ENCODE results near the gene RALGPS1. TPM values are rescaled to one million over a fixed set of nuclear protein-coding genes. Genes with fewer than 3 reads are reported as not detected.
A peak's percentile ranks its signal among the peaks of the same experiment; 100 is the strongest.

The RALGPS1 gene
- polyA plus RNA-seq, 1 of the 3 experiments (the other 2 are of a cell fraction) = 3.9 TPM

DNA sequence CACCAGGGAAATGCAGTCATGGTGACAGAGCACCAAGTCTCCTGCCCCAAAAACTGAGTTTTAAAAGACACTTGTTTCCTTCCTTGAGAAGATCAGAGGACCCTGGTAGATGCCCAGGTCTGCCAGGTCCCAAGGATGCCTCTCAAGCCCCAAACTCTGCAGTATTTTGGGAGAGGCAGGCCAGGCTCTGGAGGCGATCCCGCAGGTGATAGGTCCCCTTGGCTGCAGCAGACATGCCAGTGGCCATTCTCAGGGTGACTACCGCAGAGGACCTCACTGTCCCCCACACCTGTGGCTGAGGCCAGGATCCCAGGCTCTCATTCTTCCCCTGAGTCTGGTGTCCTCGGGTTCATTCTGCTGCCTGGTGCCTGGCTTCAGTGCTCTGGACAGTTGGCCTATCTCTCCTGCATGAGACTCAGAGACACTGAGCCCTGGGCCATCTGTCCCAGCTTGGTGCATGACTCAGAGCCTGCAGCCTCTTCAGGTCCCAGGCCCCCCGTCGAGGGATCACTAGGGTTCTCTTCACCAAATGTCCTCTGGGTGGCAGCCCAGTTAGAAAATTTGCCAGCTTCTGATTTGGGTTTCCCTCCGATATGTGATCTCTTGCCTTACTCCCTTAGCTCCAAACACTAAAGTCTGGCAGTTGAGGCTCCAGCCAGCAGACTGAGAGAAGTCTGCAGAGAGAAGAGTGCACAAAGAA, 290.3 kb downstream of the RALGPS1 start:
- POLR2A ChIA-PET = no interaction called here
- Histone ChIP-seq H3K4me3 (ENCODE audit: low read depth in 2 of 2, low read length in 1 of 2) (no peak overlapping the region), H3K9me2 (no peaks in the 10 kb centered on the region), H3K27me3 (ENCODE audit: insufficient read depth) (no peaks in the 10 kb centered on the region), H2AFZ (ENCODE audit: low read depth) (no peak overlapping the region), H3F3A (replicated peaks; ENCODE audit: insufficient read depth) (no peaks in the 10 kb centered on the region), H3K4me1 (ENCODE audit: control insufficient read depth in 1 of 2, insufficient read depth in 2 of 2, low read depth in 1 of 2, low read length in 1 of 2) (peaks cover 0 to 34% of the 10 kb centered on the region in 2 experiments; a peak in 2 of 4 replicates), H3K4me2 (no peak overlapping the region), H4K20me1 (ENCODE audit: insufficient read depth) (no peaks in the 10 kb centered on the region), H3K79me2 (ENCODE audit: insufficient read depth) (no peaks in the 10 kb centered on the region), H3K27ac (ENCODE audit: low read depth in 2 of 2, low read length in 1 of 2) (no peak overlapping the region), H3K9ac (no peak overlapping the region), H3K9me3 (no peaks in the 10 kb centered on the region), H3K36me3 (replicated peaks in 1 of 2; ENCODE audit: control insufficient read depth in 1 of 2, insufficient read depth in 2 of 2, low read length in 1 of 2) (no peaks in the 10 kb centered on the region)
- DNase-seq = peak; percentile 62
- peak; percentile 47 for TF ChIP-seq RAD21 (IDR thresholded peaks at IDR 0.05; ENCODE audit: low read length)
- no peak for TF ChIP-seq EP300 (IDR thresholded peaks at IDR 0.05; ENCODE audit: borderline replicate concordance in 1 of 2, low read depth in 1 of 2, low read length in 1 of 2)
- TF ChIP-seq, protein P1, sequence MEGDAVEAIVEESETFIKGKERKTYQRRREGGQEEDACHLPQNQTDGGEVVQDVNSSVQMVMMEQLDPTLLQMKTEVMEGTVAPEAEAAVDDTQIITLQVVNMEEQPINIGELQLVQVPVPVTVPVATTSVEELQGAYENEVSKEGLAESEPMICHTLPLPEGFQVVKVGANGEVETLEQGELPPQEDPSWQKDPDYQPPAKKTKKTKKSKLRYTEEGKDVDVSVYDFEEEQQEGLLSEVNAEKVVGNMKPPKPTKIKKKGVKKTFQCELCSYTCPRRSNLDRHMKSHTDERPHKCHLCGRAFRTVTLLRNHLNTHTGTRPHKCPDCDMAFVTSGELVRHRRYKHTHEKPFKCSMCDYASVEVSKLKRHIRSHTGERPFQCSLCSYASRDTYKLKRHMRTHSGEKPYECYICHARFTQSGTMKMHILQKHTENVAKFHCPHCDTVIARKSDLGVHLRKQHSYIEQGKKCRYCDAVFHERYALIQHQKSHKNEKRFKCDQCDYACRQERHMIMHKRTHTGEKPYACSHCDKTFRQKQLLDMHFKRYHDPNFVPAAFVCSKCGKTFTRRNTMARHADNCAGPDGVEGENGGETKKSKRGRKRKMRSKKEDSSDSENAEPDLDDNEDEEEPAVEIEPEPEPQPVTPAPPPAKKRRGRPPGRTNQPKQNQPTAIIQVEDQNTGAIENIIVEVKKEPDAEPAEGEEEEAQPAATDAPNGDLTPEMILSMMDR (IDR thresholded peaks at IDR 0.05) = peak; percentile 47
- TF ChIP-seq RXRA (IDR thresholded peaks at IDR 0.05; ENCODE audit: borderline replicate concordance, low read depth) = no peak
- CTCF ChIA-PET = interaction anchor here (0.7 to 1.8 kb wide), 7 partner anchors 10 to 264 kb away, joined by 3 to 10 read pairs (median 3); no protein-coding TSS in a partner anchor
- WGBS (ENCODE audit: low lambda C conversion rate) = 43% methylated on average over 3 of the region's 7 CpGs

DNA sequence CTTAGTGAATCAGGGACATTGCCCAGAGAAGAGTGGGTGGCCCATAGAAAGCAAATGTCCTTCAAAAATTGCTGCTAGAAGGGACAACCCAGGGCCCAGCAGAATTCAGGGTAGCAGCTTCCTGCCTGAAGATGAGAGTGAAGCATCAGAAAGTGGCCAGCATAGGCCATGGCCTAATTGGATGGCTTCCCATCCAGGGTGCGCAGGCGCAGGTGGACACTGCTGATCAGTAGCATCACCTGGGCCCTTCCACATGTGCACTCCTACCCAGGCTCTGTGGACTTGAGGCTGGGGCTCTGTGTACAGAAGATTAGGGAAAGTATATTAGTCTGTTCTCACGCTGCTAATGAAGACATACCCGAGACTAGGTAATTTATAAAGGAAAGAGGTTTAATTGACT, 291.4 kb downstream of the RALGPS1 start:
- no peak overlapping the region for H2AFZ ChIP-seq (ENCODE audit: low read depth)
- no peaks in the 10 kb centered on the region for H3K36me3 ChIP-seq (replicated peaks in 1 of 2; ENCODE audit: control insufficient read depth in 1 of 2, insufficient read depth in 2 of 2, low read length in 1 of 2)
- 82% methylated on average over 4 of the region's 4 CpGs for WGBS (ENCODE audit: low lambda C conversion rate)
- H3K9me2 ChIP-seq = no peaks in the 10 kb centered on the region
- H3K9me3 ChIP-seq = no peaks in the 10 kb centered on the region
- ChIA-PET POLR2A (no interaction called here), CTCF (interaction anchor here (1.2 to 1.8 kb wide), 2 partner anchors 9 to 265 kb away, joined by 8 to 10 read pairs; no protein-coding TSS in a partner anchor)
- peaks cover 0 to 29% of the 10 kb centered on the region in 2 experiments; a peak in 2 of 4 replicates for H3K4me1 ChIP-seq (ENCODE audit: control insufficient read depth in 1 of 2, insufficient read depth in 2 of 2, low read depth in 1 of 2, low read length in 1 of 2)
- no peak overlapping the region for H3K9ac ChIP-seq
- H3K27ac ChIP-seq (ENCODE audit: low read depth in 2 of 2, low read length in 1 of 2) = no peak overlapping the region
- no peaks in the 10 kb centered on the region for H3F3A ChIP-seq (replicated peaks; ENCODE audit: insufficient read depth)
- no peak for TF ChIP-seq YY1 (IDR thresholded peaks at IDR 0.05; ENCODE audit: low read depth)
- TF ChIP-seq SMC3 (IDR thresholded peaks at IDR 0.05; ENCODE audit: low read depth, low read length) = no peak
- DNase-seq = no peak
- H4K20me1 ChIP-seq (ENCODE audit: insufficient read depth) = no peaks in the 10 kb centered on the region
- no peak overlapping the region for H3K4me3 ChIP-seq (ENCODE audit: low read depth in 2 of 2, low read length in 1 of 2)
- H3K27me3 ChIP-seq (ENCODE audit: insufficient read depth) = no peaks in the 10 kb centered on the region
- H3K79me2 ChIP-seq (ENCODE audit: insufficient read depth) = no peaks in the 10 kb centered on the region
- no peak overlapping the region for H3K4me2 ChIP-seq

DNA sequence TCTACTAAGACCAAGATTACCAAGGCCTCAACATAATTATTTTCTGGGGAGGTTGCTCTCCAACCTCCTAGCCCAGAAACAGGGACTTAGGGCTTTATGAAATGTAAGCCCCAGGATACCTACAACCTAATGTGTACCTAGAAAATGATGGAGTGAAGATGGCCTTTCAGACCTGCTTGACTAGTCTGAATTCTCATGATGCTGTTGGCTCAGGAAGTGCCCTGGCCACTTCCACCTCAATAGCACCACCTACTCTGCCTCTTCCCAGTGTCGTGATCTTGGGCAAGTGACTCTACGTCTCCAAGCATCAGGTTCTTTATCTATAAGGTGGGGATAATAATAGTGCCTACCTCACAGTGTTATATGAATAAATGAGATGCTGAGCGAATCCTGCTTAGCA, 292.1 kb downstream of the RALGPS1 start:
- Histone ChIP-seq H3K4me2 (no peak overlapping the region), H3K27me3 (ENCODE audit: insufficient read depth) (no peaks in the 10 kb centered on the region), H3K4me3 (ENCODE audit: low read depth in 2 of 2, low read length in 1 of 2) (no peak overlapping the region), H2AFZ (ENCODE audit: low read depth) (no peak overlapping the region), H3K27ac (ENCODE audit: low read depth in 2 of 2, low read length in 1 of 2) (no peak overlapping the region), H3K9ac (no peak overlapping the region), H3K36me3 (replicated peaks in 1 of 2; ENCODE audit: control insufficient read depth in 1 of 2, insufficient read depth in 2 of 2, low read length in 1 of 2) (no peaks in the 10 kb centered on the region), H3K9me3 (no peaks in the 10 kb centered on the region), H3K4me1 (ENCODE audit: control insufficient read depth in 1 of 2, insufficient read depth in 2 of 2, low read depth in 1 of 2, low read length in 1 of 2) (peaks cover 0 to 26% of the 10 kb centered on the region in 2 experiments; a peak in 2 of 4 replicates), H3K9me2 (no peaks in the 10 kb centered on the region), H4K20me1 (ENCODE audit: insufficient read depth) (no peaks in the 10 kb centered on the region), H3K79me2 (ENCODE audit: insufficient read depth) (no peaks in the 10 kb centered on the region), H3F3A (replicated peaks; ENCODE audit: insufficient read depth) (no peaks in the 10 kb centered on the region)
- no peak for TF ChIP-seq MAX (IDR thresholded peaks at IDR 0.05; ENCODE audit: low read depth)
- no peak for TF ChIP-seq CHD2 (IDR thresholded peaks at IDR 0.05; ENCODE audit: low read length, partially characterized antibody)
- TF ChIP-seq IRF3 (IDR thresholded peaks at IDR 0.05; ENCODE audit: low read depth, low read length) = no peak
- TF ChIP-seq EZH2phosphoT487 (IDR thresholded peaks at IDR 0.05; ENCODE audit: borderline replicate concordance, low read depth) = no peak
- TF ChIP-seq, protein P1 (IDR thresholded peaks at IDR 0.05) = no peak
- no peak for TF ChIP-seq TAF1 (IDR thresholded peaks at IDR 0.05; ENCODE audit: borderline replicate concordance, low read depth, low read length)
- TF ChIP-seq PBX3 (IDR thresholded peaks at IDR 0.05) = no peak
- no peak for TF ChIP-seq RXRA (IDR thresholded peaks at IDR 0.05; ENCODE audit: borderline replicate concordance, low read depth)
- DNase-seq = no peak
- ChIA-PET CTCF (interaction anchor here (1.0 kb wide), 1 partner anchor 266 kb away, joined by 3 read pairs; no protein-coding TSS in a partner anchor), POLR2A (no interaction called here)
- WGBS (ENCODE audit: low lambda C conversion rate) = 93% methylated on average over 3 of the region's 3 CpGs
